SU-DHL-6 (cell line): ENCODE measurements around the gene NTSR2.

Experiments used
- CTCF ChIP-seq: fragments of 200-600 bp; sonication (generic); IDR thresholded peaks from one replicate; pipeline ENCODE4 v1.5.1; 2017; ENCODE audit warnings: antibody characterized with exemption, mild to moderate bottlenecking, low read length, moderate library complexity; ENCODE audit not compliant: insufficient read depth, poor library complexity, severe bottlenecking
- EZH2phosphoT487 ChIP-seq: fragments of 200-600 bp; sonication (generic), shearing (Covaris generic); conservative IDR thresholded peaks from 2 replicates; pipeline ENCODE4 v1.6.1; 2018; ENCODE audit warnings: mild to moderate bottlenecking, antibody characterized with exemption, low read length, moderate library complexity, mixed read lengths

GRCh38 chr2:11617984-11618707, 51.8 kb downstream of the NTSR2 start:
- no peak for TF ChIP-seq CTCF
- TF ChIP-seq EZH2phosphoT487 = no peak
